Measurements from ENCODE around the gene CHIT1.
"Not testable (repeated sequence)": the region's sequence is repeated elsewhere in the genome, so short reads cannot be mapped to it uniquely, and the experiment has no call there.

Gene CHIT1

GRCh38 chr1:203229471-203230135 lies at the start of gene CHIT1:
Gene CHIT1 (minus strand): TSS chr1:203229673. CDS start chr1:203229636, 37 bp downstream.
- no peak for DNase-seq

DNA sequence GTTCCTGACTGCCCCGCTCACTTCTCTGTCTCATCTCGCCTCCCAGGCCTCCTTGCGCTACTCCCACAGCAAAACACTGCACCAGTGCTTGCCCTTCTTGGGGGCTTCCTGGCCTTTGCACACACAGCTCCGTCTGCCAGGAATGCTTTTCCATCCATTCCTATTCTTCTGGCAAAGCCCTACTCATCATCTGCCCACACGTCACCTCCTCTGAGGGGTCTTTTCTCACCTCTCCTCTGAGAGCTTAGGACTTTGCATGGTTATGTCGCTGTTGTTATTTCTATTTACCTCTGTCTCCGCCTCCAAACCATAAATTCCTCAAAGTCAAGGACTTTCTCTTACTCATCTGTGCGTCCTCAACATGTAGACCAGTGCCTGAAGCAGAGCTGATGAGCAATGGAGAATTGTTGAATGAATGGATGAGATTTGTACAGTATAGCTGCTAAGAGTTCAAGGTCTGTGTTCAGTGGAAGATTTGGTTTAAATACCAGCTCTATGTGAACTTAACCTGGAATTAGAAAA lies 49.5 kb upstream of the CHIT1 start:
- no peak for DNase-seq

DNA sequence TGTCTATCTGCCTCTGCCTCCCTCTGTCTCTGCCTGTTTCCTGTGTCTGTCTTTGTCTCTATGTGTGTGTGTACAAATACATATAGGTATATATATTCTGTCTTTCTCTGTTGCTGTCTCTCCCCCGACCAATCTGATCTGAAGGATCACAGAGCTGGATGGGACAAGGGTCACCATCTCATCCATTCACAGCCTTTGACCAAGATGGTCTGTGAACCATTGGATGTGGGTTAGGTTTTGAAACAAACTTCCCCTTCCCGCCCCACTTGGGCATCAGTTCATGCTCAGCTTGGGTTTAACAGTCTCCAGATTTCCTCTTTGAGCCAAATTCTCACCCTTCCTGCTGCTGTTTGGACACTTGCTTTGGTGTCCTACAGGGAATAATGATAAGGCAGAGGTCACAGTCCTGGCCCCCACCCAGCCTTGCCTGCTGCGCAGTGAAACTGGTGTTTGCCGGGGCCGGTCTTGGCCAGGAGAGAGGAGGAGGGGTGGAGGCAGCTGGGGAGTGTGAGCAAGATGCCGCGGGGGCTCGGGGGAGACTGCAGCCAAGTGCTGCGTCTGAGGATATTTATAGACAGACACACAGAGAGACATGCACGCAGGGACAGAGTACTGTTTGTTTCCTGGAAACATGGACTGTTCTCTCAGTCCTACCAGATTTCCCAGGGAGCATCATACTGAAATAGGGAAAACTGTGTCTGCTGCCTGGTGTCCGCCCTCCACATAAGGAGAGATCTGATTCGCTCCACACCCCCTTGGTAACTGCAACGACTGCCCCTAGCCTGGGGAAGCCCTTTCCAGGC lies 48.8 kb upstream of the CHIT1 start:
- no peak for DNase-seq

DNA sequence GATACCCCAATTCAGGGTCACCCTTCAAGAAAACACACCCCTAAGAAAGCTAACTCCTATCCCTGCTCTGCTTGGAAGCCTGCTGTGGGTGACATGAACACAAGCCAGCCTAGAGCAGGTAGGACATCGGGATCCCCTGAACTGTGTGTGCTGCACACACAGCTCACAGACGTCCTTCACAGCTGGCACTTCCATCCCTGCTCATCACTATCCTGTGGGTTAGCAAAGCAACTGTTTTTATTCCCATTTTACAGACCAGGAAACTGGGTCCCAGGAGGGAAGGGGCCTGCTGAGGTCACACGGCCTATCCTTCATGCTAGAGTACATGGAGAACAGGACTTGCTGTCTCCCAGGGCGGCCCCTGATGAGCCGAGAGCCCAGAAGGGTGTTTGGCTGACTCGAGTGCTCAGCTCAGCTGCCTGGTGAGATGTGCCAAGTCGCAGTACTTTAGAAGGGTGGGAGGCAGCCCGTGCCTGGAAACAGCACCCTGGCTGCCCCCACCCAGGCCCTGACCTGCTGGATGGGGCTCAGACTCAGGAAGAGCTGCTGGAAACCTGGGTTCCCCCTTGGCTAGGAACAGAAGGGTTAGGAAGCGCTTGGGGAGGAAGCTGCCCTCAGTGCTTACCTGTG lies 47.6 kb upstream of the CHIT1 start:
- DNase-seq, result no peak

- DNase-seq, result no peak
Measured at GRCh38 chr1:203276408-203276807, 46.9 kb upstream of the CHIT1 start.

DNA sequence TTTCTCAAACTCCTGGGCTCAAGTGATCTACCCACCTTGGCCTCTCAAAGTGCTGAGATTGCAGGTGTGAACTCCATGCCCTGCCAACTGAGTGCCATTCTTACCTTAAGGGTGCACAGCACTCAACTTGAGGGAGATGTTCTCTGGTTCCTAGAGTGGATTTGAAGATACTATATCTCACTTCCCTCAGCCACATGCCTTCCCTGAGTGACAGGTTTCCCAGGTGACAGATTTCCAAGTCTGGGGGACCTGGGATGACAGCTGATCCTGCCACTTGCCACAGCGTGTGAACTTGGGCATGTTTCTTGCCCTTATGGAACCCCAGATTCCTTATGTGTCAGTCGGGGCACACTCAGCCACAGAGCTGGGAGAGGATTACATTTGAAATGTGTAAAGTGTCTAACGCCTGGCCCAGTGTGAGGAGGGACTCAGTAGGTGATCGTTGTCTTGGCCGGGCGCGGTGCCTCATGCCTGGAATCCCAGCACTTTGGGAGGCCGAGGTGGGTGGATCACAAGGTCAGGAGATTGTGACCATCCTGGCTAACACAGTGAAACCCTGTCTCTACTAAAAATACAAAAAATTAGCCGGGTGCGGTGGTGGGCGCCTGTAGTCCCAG lies 46.3 kb upstream of the CHIT1 start:
- DNase-seq, result no peak

- DNase-seq, result no peak
Measured at GRCh38 chr1:203274603-203275381, 45.3 kb upstream of the CHIT1 start.

DNA sequence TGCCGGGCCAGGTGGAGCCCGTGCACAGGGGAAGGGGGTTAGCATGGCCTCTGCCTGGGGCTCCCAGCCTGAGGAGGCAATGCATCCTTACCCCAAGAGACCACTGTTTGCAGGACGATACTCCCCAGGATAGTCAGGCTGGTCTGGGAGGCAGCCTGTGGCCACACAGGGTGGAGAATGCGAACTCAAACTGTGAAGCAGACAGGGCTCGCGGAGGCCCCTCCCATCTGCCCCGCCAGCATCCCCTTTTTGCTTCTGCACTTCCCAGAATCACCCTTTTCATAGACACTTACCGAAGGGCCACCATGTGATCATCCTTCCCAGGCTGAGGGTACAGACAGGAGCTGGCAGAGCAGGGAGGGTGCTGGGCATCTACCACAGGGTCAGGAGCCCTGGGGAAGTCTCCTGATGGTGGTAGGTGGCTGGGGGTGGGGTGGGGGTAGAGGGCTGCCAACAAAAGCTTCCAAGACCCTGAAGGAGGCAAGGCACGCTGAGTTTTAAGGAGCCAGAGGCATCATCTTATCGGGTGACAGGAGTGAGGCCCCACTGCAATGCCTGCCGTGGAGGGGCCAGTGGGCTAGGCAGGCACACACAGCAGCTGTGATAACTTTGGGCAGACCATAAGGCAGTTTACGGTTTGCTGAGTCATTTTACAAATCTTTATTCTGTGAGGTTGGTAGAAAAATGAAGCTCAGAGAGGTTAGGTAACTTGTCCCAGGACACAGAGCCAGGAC lies 44.6 kb upstream of the CHIT1 start:
- no peak for DNase-seq

- peak; percentile 91 for DNase-seq
Measured at GRCh38 chr1:203273206-203273868, 43.9 kb upstream of the CHIT1 start.

- DNase-seq, result no peak
Measured at GRCh38 chr1:203272633-203273205, 43.2 kb upstream of the CHIT1 start.

DNA sequence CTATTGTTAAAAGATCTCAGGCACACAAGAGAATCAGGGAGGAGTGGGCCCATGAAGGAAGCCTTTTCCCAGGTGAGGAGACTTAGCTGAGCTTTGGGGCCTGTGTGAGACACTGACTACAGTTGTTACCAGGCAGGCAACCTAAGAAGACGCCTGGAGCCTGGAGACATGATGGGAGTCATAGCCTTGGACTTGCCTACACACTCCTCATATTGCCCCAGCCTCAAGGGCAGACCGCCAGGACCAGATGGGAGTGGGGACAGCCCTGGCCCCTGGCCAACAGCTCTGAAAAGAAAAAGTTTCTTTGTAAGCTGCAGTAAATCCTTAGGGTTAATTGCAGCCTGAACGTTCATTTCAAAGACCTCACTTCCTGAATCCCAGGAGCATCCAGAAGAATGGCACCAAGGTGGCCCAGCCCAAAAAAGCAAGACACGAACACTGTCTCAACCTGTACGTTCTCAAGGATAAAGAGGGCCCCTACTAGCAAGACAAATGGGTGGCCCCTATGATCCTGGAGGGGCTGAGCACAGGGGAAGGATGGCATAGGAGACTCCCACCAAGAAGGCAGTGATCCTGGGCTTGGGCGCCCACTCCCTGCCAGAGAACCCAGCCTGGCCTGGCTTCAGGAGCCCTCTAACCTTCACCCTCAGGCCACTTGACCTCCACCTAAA lies 42.6 kb upstream of the CHIT1 start:
- DNase-seq, result no peak

DNA sequence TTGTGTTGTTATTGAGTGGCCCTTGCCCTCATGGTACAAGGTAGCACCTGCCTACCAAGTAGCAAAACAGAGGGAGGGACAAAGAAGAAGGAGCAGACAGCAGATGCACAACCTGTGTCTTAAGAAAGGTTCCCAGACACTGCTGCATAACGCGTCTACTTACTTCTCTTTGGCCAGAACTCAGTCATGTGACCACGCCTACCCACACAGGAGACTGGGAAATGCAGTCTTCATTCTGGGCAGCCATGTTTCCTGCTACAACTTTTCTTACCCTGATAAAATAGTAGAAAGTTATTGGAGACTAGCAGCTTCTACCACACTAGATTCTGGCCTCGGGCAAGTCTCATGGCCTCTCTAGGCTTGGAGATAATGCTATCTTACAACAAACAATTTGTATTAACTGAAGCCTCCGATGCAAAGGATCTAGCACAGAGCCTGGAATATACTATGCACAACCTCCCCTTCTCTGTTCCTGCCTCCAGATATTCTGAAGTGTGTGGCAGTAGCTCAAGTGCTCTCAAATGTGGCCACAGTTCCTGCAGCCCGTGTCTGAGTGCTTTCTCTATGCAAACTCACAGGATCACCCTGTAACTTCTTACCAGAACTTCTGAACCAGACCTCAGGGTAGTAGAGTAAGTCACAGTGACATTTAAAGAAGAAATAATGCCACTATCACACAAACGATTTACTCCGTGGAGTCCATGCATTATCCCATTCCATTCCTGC lies 41.7 kb upstream of the CHIT1 start:
- peak; percentile 46 for DNase-seq

GRCh38 chr1:203270448-203270847 lies 41.0 kb upstream of the CHIT1 start:
- DNase-seq, result no peak

GRCh38 chr1:203269654-203270020 lies 40.2 kb upstream of the CHIT1 start:
- DNase-seq, result no peak

- DNase-seq, result peak; percentile 58
Measured at GRCh38 chr1:203268901-203269653, 39.6 kb upstream of the CHIT1 start.

DNA sequence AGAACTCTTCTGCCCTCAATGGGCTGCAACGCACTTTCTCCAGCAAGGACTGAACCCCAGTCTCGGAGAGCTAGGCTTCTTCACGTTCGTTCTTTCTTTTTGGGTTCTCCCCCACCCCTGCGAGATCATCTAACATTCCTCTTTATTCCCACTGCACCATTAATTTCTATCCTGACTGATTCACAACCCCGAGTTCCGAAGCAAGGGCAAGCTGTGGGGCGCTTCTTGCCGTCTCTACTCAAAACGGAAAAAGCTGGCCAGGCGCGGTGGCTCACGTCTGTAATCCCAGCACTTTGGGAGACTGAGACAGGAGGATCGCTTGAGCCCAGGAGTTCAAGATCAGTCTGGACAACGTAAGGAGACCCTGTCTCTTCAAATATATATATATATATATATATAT lies 38.4 kb upstream of the CHIT1 start:
- no peak for DNase-seq

- peak; percentile 71 for DNase-seq
Measured at GRCh38 chr1:203267347-203267846, 37.9 kb upstream of the CHIT1 start.

- DNase-seq, result not testable (repeated sequence)
Measured at GRCh38 chr1:203266140-203266539, 36.7 kb upstream of the CHIT1 start.

- no peak for DNase-seq
Measured at GRCh38 chr1:203265541-203265940, 36.1 kb upstream of the CHIT1 start.

Data from NCI-H2171 (cell line).